ENCODE results near the gene CEP112. TPM values are rescaled to one million over a fixed set of nuclear protein-coding genes. Genes with fewer than 3 reads are reported as not detected.

Gene CEP112
- total RNA-seq, 6 experiments from 2014 or later = 5.3 to 7.7 (median 6.9) TPM

GRCh38 chr17:65990593-65990992, 201.3 kb downstream of the CEP112 start:
- Mint-ChIP-seq H3K4me3 (no peak overlapping the region), H3K9me3 (peaks cover 9% of the 10 kb centered on the region), H3K27me3 (ENCODE audit: insufficient read depth) (no peaks in the 10 kb centered on the region), H3K36me3 (ENCODE audit: low read depth) (peaks cover 8% of the 10 kb centered on the region; the same call in 1 of the 2 replicates), H3K4me1 (ENCODE audit: low read depth) (no peaks in the 10 kb centered on the region), H3K27ac (no peak overlapping the region)
- DNase-seq = no peak
- TF ChIP-seq CTCF (IDR thresholded peaks at IDR 0.05) = no peak

- Mint-ChIP-seq H3K4me3 (no peak overlapping the region), H3K4me1 (ENCODE audit: low read depth) (peaks cover 18% of the 10 kb centered on the region), H3K27ac (no peak overlapping the region), H3K9me3 (peaks cover 9% of the 10 kb centered on the region), H3K36me3 (ENCODE audit: low read depth) (peaks cover 8% of the 10 kb centered on the region; the same call in 1 of the 2 replicates), H3K27me3 (ENCODE audit: insufficient read depth) (no peaks in the 10 kb centered on the region)
- TF ChIP-seq CTCF (IDR thresholded peaks at IDR 0.05) = no peak
- no peak for DNase-seq
Measured at GRCh38 chr17:65988451-65988850, 203.5 kb downstream of the CEP112 start.

DNA sequence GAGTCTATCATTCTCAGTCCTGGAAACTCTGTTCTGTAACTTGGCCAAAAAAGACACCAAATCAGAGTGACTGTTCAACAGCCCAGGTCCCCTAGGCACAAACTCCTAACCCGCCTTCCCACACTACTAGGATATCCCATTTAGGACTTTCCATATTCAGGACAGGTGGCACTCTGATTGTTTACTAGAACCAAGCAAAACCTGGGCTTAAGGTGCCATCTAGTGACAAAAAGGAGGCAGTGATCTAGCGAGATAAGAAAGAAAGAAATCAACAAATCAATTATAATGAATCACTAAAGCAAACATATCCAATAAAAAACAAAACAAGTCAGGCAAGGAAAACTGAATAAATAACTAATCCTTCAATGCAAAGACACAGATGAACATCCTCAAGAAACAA, 203.9 kb downstream of the CEP112 start:
- TF ChIP-seq CTCF (IDR thresholded peaks at IDR 0.05) = peak; percentile 77
- no peak overlapping the region for H3K27ac Mint-ChIP-seq
- DNase-seq = peak; percentile 29
- H3K27me3 Mint-ChIP-seq (ENCODE audit: insufficient read depth) = no peaks in the 10 kb centered on the region
- peaks cover 9% of the 10 kb centered on the region for H3K9me3 Mint-ChIP-seq
- H3K36me3 Mint-ChIP-seq (ENCODE audit: low read depth) = peaks cover 8% of the 10 kb centered on the region; the same call in 1 of the 2 replicates
- H3K4me3 Mint-ChIP-seq = no peak overlapping the region
- H3K4me1 Mint-ChIP-seq (ENCODE audit: low read depth) = peaks cover 20% of the 10 kb centered on the region

GRCh38 chr17:65985571-65985970, 206.4 kb downstream of the CEP112 start:
- Mint-ChIP-seq H3K4me1 (ENCODE audit: low read depth) (peaks cover 20% of the 10 kb centered on the region), H3K27me3 (ENCODE audit: insufficient read depth) (no peaks in the 10 kb centered on the region), H3K27ac (no peak overlapping the region), H3K4me3 (no peak overlapping the region), H3K9me3 (peaks cover 9% of the 10 kb centered on the region), H3K36me3 (ENCODE audit: low read depth) (peaks cover 8% of the 10 kb centered on the region; the same call in 1 of the 2 replicates)
- no peak for TF ChIP-seq CTCF (IDR thresholded peaks at IDR 0.05)
- no peak for DNase-seq

GRCh38 chr17:65984299-65984698, 207.6 kb downstream of the CEP112 start:
- no peak for DNase-seq
- no peak for TF ChIP-seq CTCF (IDR thresholded peaks at IDR 0.05)
- Mint-ChIP-seq H3K9me3 (peaks cover 9% of the 10 kb centered on the region), H3K36me3 (ENCODE audit: low read depth) (peaks cover 8% of the 10 kb centered on the region; the same call in 1 of the 2 replicates), H3K27ac (no peak overlapping the region; the same call in 1 of the 2 replicates), H3K27me3 (ENCODE audit: insufficient read depth) (no peaks in the 10 kb centered on the region), H3K4me1 (ENCODE audit: low read depth) (peaks cover 20% of the 10 kb centered on the region), H3K4me3 (no peak overlapping the region)

DNA sequence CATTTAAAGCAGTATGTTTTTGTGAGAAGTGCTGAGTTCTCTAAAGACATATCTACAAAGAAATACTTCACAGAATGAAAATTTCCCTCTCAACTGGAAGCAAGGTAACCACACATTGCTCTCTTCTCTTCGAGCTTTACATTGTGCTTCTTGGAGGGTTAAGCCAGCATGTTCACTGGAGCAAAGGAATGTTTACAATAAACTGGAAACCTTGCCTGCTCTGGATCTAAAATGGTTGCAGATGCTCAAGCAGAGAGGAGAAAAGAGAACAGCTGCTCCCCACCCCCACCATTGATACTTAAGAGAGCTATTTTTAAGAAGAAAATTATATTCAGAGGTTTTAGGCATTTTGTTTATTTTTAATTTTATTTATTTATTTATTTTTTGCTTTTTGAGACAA, 213.1 kb downstream of the CEP112 start:
- no peak overlapping the region for H3K4me3 Mint-ChIP-seq
- no peak overlapping the region for H3K27ac Mint-ChIP-seq
- no peaks in the 10 kb centered on the region for H3K27me3 Mint-ChIP-seq (ENCODE audit: insufficient read depth)
- no peaks in the 10 kb centered on the region for H3K36me3 Mint-ChIP-seq (ENCODE audit: low read depth)
- H3K9me3 Mint-ChIP-seq = no peaks in the 10 kb centered on the region
- no peak for DNase-seq
- no peak for TF ChIP-seq CTCF (IDR thresholded peaks at IDR 0.05)
- H3K4me1 Mint-ChIP-seq (ENCODE audit: low read depth) = peaks cover 6% of the 10 kb centered on the region

All from HFFc6 (cell line).